Measurements from ENCODE around the gene ACADSB. TPM values are rescaled to one million over a fixed set of nuclear protein-coding genes. Genes with fewer than 3 reads are reported as not detected.

Gene ACADSB
- total and polyA plus RNA-seq, 9 donors: 8.8 to 26.6 (median 24.0) TPM

DNA sequence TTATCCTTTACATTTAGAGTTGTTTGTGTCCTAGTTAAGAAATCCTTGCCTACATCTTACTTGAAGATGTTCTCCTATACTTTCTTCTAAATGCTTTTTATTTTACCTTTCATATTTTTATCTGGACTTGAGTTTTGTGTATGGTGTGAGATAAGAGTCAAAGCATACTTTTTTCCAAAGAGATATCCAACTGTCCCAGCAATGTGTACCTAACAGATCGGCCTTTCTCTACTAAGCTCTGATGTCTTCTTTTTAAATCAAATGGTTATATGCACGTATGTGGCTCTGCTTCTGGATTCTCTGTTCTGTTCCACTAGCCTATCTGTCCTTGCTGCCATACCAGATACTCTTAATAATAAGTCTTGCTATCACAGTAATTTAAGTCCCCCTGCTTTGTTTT is 7.4 kb upstream of the ACADSB start:
- Histone ChIP-seq H3K4me1 (ENCODE audit: insufficient read depth) (peaks cover 4% of the 10 kb centered on the region), H3K9me3 (no peaks in the 10 kb centered on the region), H3K27ac (no peak overlapping the region), H3K36me3 (no peaks in the 10 kb centered on the region), H3K4me3 (no peak overlapping the region), H3K27me3 (no peaks in the 10 kb centered on the region)
- 92 to 100% (median 95%) methylated on average over 2 of the region's 2 CpGs for WGBS, 3 donors
- no peak for DNase-seq
- intact Hi-C loops (cut with DNase I): loop anchor here in 1 of 4 donors (10.0 kb wide), 1 partner anchor 153 kb away; the partner anchor contains the start of gene BUB3
- TF ChIP-seq POLR2A (IDR thresholded peaks at IDR 0.05) (no peak), EP300 (IDR thresholded peaks at IDR 0.05) (no peak), CTCF (IDR thresholded peaks at IDR 0.05) (no peak)

DNA sequence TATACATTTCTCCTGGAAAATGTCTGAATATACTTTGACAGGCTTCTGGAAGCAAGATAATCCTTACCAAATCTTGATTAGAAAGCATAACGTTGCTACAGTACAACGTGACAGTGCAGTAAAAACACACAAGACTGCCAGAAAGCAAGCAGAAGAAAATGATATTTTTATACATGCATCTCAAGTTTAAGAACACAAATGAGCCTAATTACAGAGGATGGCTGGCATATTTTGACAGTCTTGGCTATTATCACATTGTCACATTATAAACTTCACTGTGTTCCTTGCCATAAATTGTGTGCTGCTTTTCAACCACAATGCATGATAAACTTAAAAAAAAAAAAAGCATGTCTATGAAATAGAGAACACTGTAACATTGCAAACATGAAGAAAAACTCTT is 4.5 kb upstream of the ACADSB start:
- Histone ChIP-seq H3K4me3 (no peak overlapping the region), H3K27me3 (no peaks in the 10 kb centered on the region), H3K9me3 (no peaks in the 10 kb centered on the region), H3K36me3 (no peaks in the 10 kb centered on the region), H3K27ac (no peak overlapping the region), H3K4me1 (ENCODE audit: insufficient read depth) (peaks cover 2% of the 10 kb centered on the region)
- WGBS, 3 donors: 31 to 42% (median 35%) methylated on average over 2 of the region's 2 CpGs
- intact Hi-C loops (cut with DNase I): loop anchor here in 1 of 4 donors (10.0 kb wide), 1 partner anchor 151 kb away; the partner anchor contains the start of gene BUB3
- no peak for TF ChIP-seq EP300 (IDR thresholded peaks at IDR 0.05)
- TF ChIP-seq CTCF (IDR thresholded peaks at IDR 0.05): no peak
- no peak for TF ChIP-seq POLR2A (IDR thresholded peaks at IDR 0.05)
- no peak for DNase-seq

DNA sequence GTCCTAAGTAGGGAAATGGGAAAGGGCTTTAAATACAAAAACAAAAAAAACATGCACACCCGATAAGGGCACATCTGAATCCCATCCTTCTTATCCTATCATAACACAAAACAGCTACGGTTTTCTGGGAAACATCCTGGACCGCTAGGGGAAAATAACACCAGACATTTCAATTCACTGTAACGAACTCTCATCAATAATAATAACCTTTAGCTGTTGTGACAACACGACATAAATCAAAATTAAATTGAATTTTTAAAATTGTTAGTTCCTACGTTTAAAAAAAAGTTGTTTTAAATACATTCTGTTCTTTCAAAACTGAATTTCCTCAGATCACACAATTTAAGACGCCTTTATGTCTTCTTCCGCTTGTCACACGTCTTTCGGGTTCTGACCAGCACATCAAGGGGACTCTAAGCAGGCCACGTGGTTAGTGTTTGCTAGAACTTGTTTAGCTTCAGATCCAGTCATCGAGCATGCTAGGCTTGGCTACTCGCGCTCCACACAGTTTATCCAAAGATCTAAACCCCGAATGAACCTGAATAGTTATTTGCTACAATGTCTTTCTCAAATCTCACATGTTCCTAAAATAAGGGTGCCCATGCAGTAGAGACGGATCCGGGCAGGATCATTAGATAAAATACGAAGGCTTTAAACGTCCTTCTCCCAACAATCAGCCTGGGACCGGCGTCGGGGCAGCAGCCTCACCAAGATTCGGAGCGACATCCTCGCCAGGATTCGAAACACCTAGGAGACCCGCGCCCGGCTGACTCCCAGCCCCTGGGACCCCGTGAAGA is 1.1 kb upstream of the ACADSB start:
- Histone ChIP-seq H3K27ac (peak overlapping the region in 1 of 2 donors; percentile 77), H3K4me1 (ENCODE audit: insufficient read depth) (peaks cover 5% of the 10 kb centered on the region), H3K27me3 (no peaks in the 10 kb centered on the region), H3K4me3 (peak overlapping the region; percentile 98), H3K36me3 (no peaks in the 10 kb centered on the region), H3K9me3 (no peaks in the 10 kb centered on the region)
- TF ChIP-seq CTCF (IDR thresholded peaks at IDR 0.05): no peak
- TF ChIP-seq POLR2A (IDR thresholded peaks at IDR 0.05): no peak
- TF ChIP-seq EP300 (IDR thresholded peaks at IDR 0.05): no peak
- intact Hi-C loops (cut with DNase I): loop anchor here in 2 of 4 donors (5.0 to 10.0 kb wide), 2 partner anchors 147 to 1380 kb away; partner anchors contain the start of gene BUB3 (in 1 of the 2)
- DNase-seq: peak in 2 of 5 donors; percentile 15 to 28
- 0 to 1% (median 1%) methylated on average over 30 of the region's 30 CpGs for WGBS, 3 donors

DNA sequence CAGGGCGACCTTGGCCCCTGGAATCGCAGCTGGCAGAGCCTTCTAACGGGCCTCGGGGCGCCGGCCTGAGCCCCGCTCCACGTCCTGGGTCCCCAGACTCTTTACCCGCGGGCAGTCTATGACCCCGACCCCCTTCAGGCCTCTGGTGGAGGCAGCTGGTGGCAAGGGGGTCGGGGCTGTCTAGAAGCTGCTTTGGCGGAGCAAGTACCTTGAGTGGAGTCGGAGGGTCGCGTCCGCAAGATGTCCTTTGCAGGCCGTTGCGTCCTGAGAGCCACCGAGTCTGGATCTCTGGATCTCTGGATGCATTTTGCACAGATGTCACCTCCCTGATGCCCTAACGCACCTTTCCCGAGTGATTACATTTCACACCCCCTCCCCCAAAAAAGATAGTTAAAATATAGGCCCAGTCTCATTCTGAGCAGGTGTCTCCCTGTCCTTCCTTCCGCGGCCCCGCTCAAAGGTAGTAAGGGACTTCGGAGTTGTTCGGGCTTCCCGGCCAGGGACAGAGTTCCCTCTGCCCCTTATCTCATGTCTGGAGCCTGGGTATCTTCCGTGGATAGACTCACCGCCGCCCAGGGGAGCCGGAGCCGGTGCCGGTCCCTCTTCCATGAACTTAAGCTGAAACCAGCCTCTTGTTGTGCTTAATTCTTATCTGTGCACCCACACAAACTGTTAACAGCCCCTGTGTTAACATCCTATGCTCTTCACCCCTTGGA is 457 bp downstream of the ACADSB start:
- Histone ChIP-seq H3K4me3 (peak overlapping the region; percentile 98), H3K9me3 (no peaks in the 10 kb centered on the region), H3K4me1 (ENCODE audit: insufficient read depth) (peaks cover 5% of the 10 kb centered on the region), H3K36me3 (no peaks in the 10 kb centered on the region), H3K27ac (peak overlapping the region; percentile 36 to 45), H3K27me3 (no peaks in the 10 kb centered on the region)
- 0 to 1% (median 1%) methylated on average over 33 to 34 of the region's 34 CpGs for WGBS, 3 donors
- DNase-seq: peak in 4 of 5 donors; percentile 24 to 48 (median 38)
- intact Hi-C loops (cut with DNase I): loop anchor here in 2 of 4 donors (5.0 to 10.0 kb wide), 2 partner anchors 146 to 1378 kb away; partner anchors contain the start of gene BUB3 (in 1 of the 2)
- TF ChIP-seq CTCF (IDR thresholded peaks at IDR 0.05) (no peak), EP300 (IDR thresholded peaks at IDR 0.05) (no peak), POLR2A (IDR thresholded peaks at IDR 0.05) (no peak)

Data from ovary (tissue), 9 donors.